ENCODE measurements around the gene CASP6.
"Not testable (repeated sequence)": the region's sequence is repeated elsewhere in the genome, so short reads cannot be mapped to it uniquely, and the experiment has no call there.

Gene CASP6

DNA sequence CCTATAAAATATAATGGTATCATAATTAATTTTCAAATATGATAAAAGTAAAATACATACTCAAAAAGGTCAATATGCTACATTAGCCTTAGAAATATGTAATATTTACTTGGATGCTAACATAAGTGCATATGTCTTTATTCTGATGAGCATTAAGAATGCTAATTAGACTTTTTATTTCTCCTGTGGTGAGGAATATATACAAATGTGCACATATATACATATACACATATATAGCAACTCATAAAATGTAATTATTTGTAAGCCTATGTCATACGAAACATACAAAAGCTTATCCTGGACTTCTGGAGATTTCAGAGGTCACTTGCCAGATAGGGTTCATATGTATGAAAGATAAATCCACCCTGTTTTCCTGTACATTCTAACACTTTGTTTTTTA is 15.5 kb upstream of the CASP6 start:
- no peak for DNase-seq

DNA sequence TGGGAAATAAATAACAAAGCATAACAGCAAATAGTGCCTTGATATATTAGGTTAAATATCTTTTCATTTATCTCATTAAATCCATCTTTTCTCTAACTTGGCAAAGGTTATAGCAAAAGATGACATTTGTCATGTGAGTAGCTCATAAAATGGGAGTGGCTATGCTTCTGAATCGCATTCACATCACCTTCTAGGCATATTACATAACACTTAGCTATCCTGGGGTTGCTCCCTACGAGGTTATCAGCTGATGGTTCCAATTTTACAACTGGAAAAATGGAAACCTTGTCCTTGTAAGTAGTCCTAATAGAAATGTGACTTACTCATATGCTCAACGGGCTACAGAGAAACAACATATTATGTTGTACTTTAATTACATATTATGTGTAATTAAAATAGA is 10.3 kb upstream of the CASP6 start:
- DNase-seq: no peak

GRCh38 chr4:109708990-109709389 is 5.7 kb upstream of the CASP6 start:
- no peak for DNase-seq

- no peak for DNase-seq
Measured at GRCh38 chr4:109708435-109708834, 5.2 kb upstream of the CASP6 start.

DNA sequence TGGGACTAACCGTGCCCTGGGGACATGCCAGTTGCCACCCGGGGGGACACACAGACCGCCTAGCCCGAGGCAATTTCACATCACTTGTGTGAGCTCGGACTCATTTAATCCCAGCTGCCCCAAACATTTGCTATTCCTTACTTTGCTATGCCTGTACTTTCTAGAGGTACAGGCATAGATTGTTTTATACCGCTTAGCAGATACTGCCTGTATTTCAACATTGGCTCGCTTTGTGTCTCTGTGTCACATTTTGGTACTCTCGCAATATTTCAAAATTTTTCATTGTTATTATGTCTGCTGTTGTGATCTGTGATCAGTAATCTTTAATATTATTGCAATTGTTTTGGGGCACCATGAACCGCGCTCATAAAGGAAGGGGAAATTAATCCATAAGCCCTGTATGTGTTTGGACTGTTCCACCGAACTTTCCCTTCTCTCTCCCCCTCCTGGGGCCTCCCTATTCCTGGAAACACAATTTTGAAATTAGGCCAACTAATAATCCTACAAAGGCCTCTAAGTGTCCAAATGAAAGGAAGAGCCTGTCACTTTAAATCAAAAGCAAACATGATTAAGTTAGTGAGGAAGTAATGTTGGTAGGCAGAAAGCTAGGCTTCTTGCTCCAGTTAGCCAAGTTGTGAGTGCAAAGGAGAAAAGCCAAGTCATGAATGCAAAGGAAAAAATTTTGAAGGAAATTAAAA is 568 bp upstream of the CASP6 start:
- DNase-seq: no peak

DNA sequence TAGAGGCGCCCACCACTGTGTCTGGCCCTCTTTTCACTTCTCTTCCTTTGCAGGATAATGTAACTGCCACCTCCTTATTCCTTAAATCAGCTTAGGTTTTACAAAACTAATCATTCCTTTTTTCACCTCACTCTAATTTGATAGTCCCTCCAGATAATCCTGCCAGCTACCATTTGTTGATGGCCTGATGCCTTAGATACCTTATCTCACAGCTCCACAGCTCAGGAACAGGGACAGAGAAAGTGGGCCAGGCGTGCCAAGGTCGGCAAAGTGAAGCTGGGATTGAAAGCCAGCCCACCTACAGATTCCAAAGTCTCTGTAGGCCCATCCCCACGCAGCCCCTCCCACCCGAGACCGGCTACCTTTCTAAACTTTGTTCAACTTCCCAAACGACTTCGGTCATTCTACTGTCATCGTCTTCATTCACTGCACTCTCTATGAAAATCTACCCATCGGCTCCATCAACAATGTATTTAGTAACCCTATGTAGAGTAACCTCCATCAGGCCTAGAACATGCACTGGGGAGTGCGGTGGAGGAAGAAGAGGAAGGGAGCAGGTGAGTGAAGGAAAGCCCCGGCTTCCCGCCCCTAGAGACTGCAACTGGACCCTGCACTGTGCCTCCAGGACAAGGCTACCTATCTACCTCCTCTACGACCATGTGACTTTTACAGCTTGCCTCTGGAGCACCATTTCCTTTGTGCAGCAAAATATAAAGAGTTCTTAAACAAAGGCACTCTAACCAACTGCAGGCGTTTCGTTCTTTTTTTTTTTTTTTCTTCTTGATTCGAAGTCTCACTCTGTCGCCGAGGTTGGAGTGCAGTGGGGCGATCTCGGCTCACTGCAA is 1.5 kb downstream of the CASP6 start:
- DNase-seq: peak; percentile 20

GRCh38 chr4:109699553-109700225 is 3.6 kb downstream of the CASP6 start:
- no peak for DNase-seq

GRCh38 chr4:109698656-109699055 is 4.6 kb downstream of the CASP6 start:
- no peak for DNase-seq

- DNase-seq: no peak
Measured at GRCh38 chr4:109691411-109691920, 11.8 kb downstream of the CASP6 start.

- peak; percentile 28 for DNase-seq
Measured at GRCh38 chr4:109690690-109691410, 12.4 kb downstream of the CASP6 start.

DNA sequence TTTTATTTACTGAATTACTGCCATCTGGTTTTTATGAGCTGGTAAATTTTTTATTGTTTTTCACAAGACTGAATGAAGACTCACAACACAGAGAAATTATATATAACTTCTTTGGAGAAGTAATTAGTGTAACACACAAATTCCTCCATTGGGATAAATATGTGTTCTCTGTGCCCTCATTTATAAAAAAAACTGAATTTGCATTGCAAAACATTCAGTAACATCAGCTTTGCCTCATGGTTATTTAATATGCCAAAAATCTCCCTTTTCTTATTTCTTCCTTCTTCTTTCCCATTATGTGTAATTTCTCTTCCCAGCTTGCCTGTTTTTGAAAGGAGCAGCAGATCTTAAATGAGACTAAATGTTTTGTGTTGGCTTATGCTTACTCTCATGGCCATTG is 18.5 kb downstream of the CASP6 start:
- no peak for DNase-seq

DNA sequence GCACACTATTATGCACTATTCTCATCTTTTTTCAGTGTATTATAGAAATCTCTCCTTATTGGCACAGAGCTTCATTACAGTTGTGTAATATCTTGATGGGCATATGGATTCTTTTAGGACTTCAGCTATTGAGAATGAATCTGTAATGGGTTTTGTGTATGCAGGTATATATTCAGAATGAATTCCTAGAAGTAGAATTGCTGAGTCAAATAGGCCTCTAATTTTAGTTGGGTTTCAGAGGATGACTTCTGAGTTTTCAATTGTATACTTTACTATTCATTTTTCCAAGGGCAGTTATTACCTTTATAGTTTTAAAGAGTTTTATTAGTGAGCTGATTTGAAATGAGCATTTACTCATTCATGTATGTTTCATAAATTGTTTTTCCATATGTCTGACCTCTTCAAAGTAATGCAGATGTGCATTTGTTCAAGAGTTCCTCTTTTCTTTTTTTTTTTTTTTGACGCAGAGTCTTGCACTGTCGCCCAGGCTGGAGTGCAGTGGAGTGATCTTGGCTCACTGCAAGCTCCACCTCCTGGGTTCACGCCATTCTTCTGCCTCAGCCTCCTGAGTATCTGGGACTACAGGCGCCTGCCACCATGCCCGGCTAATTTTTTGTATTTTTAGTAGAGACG is 19.5 kb downstream of the CASP6 start:
- no peak for DNase-seq

- DNase-seq: no peak
Measured at GRCh38 chr4:109682875-109683274, 20.4 kb downstream of the CASP6 start.

DNA sequence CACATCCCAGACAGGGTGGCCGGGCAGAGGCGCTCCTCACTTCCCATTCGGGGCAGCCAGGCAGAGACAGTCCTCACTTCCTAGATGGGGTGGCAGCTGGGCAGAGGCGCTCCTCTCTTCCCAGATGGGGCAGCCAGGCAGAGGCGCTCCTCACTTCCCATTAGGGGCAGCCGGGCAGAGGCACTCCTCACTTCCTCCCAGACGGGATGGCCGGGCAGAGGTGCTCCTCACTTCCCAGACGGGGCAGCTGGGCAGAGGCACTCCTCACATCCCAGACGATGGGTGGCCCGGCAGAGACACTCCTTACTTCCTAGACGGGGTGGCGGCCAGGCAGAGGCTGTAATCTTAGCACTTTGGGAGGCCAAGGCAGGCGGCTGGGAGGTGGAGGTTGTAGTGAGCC is 24.3 kb downstream of the CASP6 start:
- not testable (repeated sequence) for DNase-seq

GRCh38 chr4:109678472-109678871 is 24.8 kb downstream of the CASP6 start:
- DNase-seq: not testable (repeated sequence)

- no peak for DNase-seq
Measured at GRCh38 chr4:109676886-109677285, 26.4 kb downstream of the CASP6 start.

GRCh38 chr4:109675843-109676242 is 27.4 kb downstream of the CASP6 start:
- DNase-seq: no peak

DNA sequence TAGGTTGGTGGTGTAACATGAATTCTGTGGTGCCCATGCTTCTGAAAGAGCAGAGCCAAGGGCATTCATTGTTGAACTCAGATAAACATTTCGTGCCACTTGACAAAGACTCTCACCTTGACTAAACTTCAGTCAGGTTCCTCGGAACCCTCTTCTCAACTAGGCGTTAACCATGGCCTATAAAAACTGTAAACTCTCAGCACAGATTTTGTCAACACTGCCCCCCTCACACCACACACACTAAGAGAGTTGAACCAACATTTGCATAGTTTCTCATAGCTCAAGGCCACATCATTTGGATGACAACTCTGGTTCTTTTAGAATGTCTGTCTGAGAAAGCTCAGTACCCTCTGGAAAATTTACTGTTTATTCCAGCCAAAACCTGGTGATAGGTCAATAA is 28.1 kb downstream of the CASP6 start:
- no peak for DNase-seq

GRCh38 chr4:109673303-109673702 is 29.9 kb downstream of the CASP6 start:
- no peak for DNase-seq

- DNase-seq: no peak
Measured at GRCh38 chr4:109672169-109672930, 30.9 kb downstream of the CASP6 start.

- no peak for DNase-seq
Measured at GRCh38 chr4:109671350-109671749, 31.9 kb downstream of the CASP6 start.

Data from CD4-positive, alpha-beta T cell treated with Interleukin-17A for 4 hours (primary cell).